ENCODE data around the gene KDM4B. TPM values are rescaled to one million over a fixed set of nuclear protein-coding genes. Genes with fewer than 3 reads are reported as not detected.

Gene KDM4B
- total RNA-seq, 1 experiment from 2014 or later = 43.7 TPM

GRCh38 chr19:5110546-5110945, 141.6 kb downstream of the KDM4B start:
- Histone ChIP-seq H3K27me3 (ENCODE audit: insufficient read depth, low read length) (no peaks in the 10 kb centered on the region), H3T11ph (ENCODE audit: low read length) (no peak overlapping the region), H3K4me1 (ENCODE audit: insufficient read depth, low read length) (peaks cover 3% of the 10 kb centered on the region; the same call in 1 of the 2 replicates), H2BK120ac (ENCODE audit: low read depth, low read length, poor library complexity, severe bottlenecking) (no peak overlapping the region), H4K8ac (replicated peaks; ENCODE audit: insufficient read length, low read depth, low read length) (no peak overlapping the region), H2AK5ac (ENCODE audit: insufficient read length, low read length) (no peak overlapping the region), H3K18ac (ENCODE audit: insufficient read length, low read depth, low read length) (no peak overlapping the region), H2BK15ac (ENCODE audit: low read depth, low read length) (no peak overlapping the region), H4K20me1 (ENCODE audit: control insufficient read depth, insufficient read depth, insufficient read length) (no peaks in the 10 kb centered on the region), H4K91ac (ENCODE audit: insufficient read length, low read depth, low read length) (no peak overlapping the region), H2BK5ac (ENCODE audit: insufficient read length, low read length) (no peak overlapping the region), H3K9ac (ENCODE audit: extremely low read depth, insufficient read length, low read length) (no peak overlapping the region), H3K27ac (ENCODE audit: insufficient read length, low read depth, low read length) (no peak overlapping the region), H2BK12ac (ENCODE audit: insufficient read length, low read depth, low read length) (no peak overlapping the region), H3K9me3 (ENCODE audit: control insufficient read depth, low read depth, low read length) (no peaks in the 10 kb centered on the region), H3K79me1 (ENCODE audit: insufficient read depth, low read depth, low read length, poor library complexity, severe bottlenecking) (no peaks in the 10 kb centered on the region), H2AFZ (ENCODE audit: low read length) (no peak overlapping the region), H3K79me2 (ENCODE audit: insufficient read depth, low read length) (no peaks in the 10 kb centered on the region), H3K4ac (ENCODE audit: low read depth, low read length) (no peak overlapping the region), H3K14ac (ENCODE audit: insufficient read depth, low read length) (no peak overlapping the region; the same call in 1 of the 2 replicates), H4K5ac (ENCODE audit: insufficient read length, low read depth, low read length) (no peak overlapping the region), H3K23ac (ENCODE audit: insufficient read length, low read depth, low read length) (no peak overlapping the region), H3K4me2 (ENCODE audit: insufficient read depth, insufficient read length, low read length) (no peak overlapping the region), H3K56ac (ENCODE audit: insufficient read length, low read depth, low read length) (no peak overlapping the region), H2BK20ac (ENCODE audit: low read depth, low read length, poor library complexity, severe bottlenecking) (no peak overlapping the region), H3K23me2 (ENCODE audit: insufficient read length, low read depth, low read length, poor library complexity, severe bottlenecking) (no peaks in the 10 kb centered on the region)
- no peak overlapping the region; a peak in 1 of 7 replicates for H3K27ac Mint-ChIP-seq
- no peak overlapping the region for H3K4me3 Mint-ChIP-seq
- H3K9me3 Mint-ChIP-seq = no peaks in the 10 kb centered on the region
- peaks cover 31 to 53% of the 10 kb centered on the region in 2 experiments for H3K4me1 Mint-ChIP-seq
- no peak for DNase-seq
- no peak for TF ChIP-seq CTCF (conservative IDR thresholded peaks at IDR 0.05)
- H3K27me3 Mint-ChIP-seq (ENCODE audit: low read depth) = no peaks in the 10 kb centered on the region
- WGBS (ENCODE audit: extremely low coverage, insufficient read length, low lambda C conversion rate) = no CpG with 5 or more reads among the region's 27 CpGs
- peaks cover 6 to 24% (median 18%) of the 10 kb centered on the region in 3 experiments; a peak in 6 of 7 replicates for H3K36me3 Mint-ChIP-seq (ENCODE audit: insufficient read depth in 1 of 3, low read depth in 3 of 3)
